ENCODE data around the gene TBC1D7.

DNA sequence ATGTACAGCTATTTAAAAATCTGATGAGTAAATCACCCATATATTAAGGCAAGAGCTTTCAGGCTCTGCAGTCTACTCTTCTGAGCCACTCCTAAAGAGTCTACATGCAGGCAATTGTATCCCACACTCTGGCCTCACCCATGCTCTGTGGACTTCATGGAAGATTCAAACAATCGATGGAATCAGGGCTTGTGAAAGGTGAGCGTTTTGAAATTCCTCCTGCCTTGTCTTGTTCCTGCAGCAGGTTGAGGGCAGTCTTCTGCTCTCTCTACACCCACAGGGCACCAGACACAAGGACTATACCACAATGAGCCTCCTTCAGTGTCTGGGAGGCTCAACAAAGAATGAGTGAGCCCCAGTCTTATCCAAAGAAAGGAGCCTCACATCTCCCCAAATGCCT lies 51.1 kb downstream of the TBC1D7 start:
- TF ChIP-seq POLR2A (IDR thresholded peaks at IDR 0.05; ENCODE audit: low read length) (no peak), GATA1 (IDR thresholded peaks at IDR 0.05; ENCODE audit: low read depth, low read length) (no peak)
